ENCODE data around the gene APOBEC3G.

Gene APOBEC3G

GRCh38 chr22:39125622-39126021 is 48.5 kb downstream of the APOBEC3G start:
- no peak for DNase-seq (ENCODE audit: low spot score)

- no peak for DNase-seq (ENCODE audit: low spot score)
Measured at GRCh38 chr22:39128508-39128907, 51.4 kb downstream of the APOBEC3G start.

DNA sequence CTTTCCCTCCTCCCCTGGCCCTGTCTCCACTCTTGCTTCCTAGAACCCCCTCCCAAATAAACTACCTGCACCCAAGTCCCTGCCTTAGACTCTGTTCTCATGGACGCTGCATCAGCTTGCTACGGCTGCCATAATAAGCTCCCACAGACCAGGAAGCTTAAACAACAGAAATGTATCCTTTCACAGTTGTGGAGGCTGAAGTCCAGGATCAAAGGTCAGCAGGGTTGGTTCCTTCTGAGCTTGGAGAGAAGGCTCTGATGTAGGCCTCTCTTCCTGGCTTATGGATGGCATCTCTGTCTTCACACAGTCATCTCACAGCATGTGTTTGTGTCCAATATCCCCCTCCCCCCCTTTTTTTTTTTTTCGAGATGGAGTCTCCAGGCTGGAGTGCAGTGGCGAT is 52.0 kb downstream of the APOBEC3G start:
- no peak for DNase-seq (ENCODE audit: low spot score)

- no peak for DNase-seq (ENCODE audit: low spot score)
Measured at GRCh38 chr22:39129746-39130145, 52.7 kb downstream of the APOBEC3G start.

GRCh38 chr22:39130152-39130704 is 53.2 kb downstream of the APOBEC3G start:
- no peak for DNase-seq (ENCODE audit: low spot score)

- peak; percentile 17 for DNase-seq (ENCODE audit: low spot score)
Measured at GRCh38 chr22:39130892-39131855, 54.1 kb downstream of the APOBEC3G start.

DNA sequence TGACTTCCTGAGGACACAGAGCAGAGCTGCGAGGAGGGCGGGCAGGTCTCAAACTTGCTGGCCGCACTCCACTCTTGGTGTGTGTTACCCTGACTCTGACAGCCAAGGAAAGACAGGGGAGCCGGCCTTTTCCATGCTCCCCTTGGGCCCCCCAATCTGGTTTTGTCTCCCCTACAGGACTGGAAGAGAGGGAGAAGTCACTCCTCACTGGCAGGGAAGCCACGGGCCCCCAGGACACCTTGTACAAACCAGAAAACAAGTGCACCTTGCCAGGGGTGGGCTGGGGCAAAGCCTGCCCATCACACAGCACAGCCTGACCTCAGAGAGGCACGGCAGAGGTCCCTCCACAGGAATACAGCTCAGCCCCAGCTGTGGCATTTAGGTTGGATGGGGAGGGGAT is 55.2 kb downstream of the APOBEC3G start:
- no peak for DNase-seq (ENCODE audit: low spot score)

DNA sequence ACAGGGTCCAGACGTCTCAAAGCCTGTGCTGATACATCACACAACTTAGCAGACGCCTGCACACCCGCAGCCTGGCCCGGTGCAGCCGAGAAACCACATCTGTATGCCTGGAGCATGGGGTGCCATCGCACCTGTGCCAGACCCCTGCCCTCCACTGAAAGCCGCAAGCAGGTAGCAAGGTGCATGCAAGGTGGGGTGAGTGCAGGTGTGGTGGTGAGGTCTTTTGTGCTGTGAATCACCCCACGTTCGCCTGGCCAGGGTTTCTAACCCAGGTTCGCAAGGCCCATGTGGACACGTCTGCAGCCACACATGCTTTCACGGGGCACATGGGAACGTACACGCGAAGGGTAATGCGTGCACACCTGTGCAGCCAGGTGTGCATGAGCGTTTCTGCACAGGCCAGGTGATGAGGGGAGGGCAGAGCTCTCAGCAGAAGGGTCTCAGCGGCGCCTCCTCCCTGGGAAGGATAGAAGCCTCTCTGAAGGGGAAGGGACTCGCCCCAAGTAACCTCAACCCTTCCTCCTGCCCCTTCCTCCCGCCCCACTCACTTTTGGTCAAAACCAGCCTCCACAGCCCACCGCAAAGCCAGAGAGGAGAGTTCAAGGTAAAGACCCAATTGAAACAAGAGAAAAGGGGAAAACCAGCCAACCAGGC is 55.9 kb downstream of the APOBEC3G start:
- DNase-seq (ENCODE audit: low spot score), result no peak

DNA sequence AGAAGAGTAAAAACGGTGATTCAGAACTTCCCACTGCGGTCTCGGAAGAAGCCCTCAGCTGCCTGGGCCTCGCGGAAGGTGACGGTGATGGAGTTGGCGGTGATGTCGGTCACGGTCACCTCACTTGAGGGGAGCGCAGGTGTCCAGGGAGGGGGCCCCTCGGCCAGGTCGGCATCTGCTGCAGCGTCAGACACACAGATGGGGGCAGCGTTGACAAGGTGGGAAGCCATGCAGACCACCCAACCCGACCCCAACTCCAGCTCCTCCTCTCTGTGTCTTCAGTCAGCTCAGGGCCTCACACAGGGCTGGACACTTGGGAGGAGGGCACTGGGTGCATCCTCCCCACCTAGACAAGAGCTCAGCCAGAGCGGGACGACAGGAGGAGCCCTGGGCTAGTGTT is 56.8 kb downstream of the APOBEC3G start:
- no peak for DNase-seq (ENCODE audit: low spot score)

DNA sequence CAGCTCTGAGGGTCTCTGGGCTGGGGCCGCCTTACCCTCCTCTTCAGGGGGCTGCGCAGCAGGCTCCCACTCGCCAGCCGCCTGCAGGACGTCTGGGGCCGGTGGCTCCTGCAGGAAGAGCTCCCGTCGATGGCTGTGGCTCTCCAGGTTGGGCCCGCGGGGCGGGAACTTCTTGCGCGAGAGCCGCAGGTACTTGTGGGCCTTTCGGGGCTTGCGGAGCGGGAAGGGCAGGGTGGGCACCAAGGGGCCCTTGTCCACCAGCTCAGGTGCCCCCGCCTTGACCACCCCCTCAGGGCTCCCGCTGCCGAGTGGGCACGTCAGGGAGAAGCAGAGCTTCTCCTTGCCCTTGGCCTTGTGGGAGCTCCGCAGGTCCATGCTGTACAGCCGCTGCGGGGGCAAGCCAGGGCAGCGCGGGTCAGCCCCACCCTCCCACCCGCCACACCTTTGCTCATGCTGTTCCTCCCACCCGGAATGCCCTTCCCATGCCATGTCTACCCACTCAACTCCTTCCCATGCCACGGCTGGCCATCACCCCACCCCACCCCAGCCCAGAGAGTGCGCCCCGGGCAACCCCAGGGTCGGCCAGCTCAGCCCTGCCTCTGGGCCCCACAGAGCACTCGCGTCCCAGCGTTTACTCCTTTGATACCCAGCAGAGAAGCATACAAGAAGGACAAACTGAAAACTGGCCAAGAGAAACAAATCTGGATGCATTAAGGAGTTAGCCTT is 57.5 kb downstream of the APOBEC3G start:
- no peak for DNase-seq (ENCODE audit: low spot score)

DNA sequence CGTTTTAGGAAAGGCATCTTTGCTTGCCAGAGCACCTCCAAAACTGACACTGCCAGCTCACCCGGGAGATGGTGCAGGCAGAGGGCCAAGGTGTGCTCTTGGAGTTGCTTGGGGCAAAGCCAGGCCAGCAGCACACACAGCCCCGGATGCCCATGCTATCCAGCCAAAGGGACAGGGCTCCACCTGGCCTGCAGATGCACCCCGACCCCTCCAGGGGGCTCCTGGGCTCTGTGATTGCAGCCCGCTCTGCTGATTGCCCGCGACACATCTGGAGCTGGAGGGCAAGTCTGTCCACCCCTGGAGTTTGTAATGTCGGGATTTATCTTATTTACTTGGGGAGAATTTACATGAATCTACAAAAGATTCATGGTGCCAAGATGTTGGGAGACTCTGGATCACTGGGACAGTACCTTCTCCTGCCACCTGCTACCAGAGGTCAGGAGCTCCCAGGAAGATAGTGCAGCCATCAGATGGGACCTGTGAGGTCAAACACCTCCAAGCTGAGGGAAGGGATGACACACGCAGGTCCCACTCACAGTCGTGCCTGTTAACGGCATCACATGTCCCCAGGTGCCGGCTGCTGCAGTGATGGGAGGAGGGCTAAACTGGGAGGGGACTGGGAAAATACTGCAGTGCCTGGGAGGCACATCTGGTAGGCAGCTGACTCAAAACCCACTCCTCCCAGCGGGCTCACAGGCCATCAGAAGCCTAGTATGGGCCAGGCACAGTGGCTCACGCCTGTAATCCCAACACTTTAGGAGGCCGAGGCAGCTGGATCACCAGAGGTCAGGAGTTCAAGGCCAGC is 58.2 kb downstream of the APOBEC3G start:
- peak; percentile 50 for DNase-seq (ENCODE audit: low spot score)

GRCh38 chr22:39136317-39136716 is 59.2 kb downstream of the APOBEC3G start:
- no peak for DNase-seq (ENCODE audit: low spot score)

Data from kidney tubule cell (primary cell).